PC-9 (cell line): ENCODE results near the gene CACNA1D.

Experiments used
- CTCF ChIP-seq: fragments of 200-600 bp; sonication (generic); conservative IDR thresholded peaks from 2 replicates; pipeline ENCODE4 v1.6.1; 2017; ENCODE audit warnings: mixed run types, antibody characterized with exemption, mild to moderate bottlenecking, moderate library complexity
- EZH2 ChIP-seq: fragments of 200-600 bp; sonication (generic); IDR thresholded peaks from 2 replicates; pipeline ENCODE4 v1.8.0; 2017; ENCODE audit warnings: antibody characterized with exemption, low read depth

GRCh38 chr3:53766706-53767105 is 272.3 kb downstream of the CACNA1D start:
- TF ChIP-seq CTCF (no peak), EZH2 (no peak)
